HG03097 (cell line): ENCODE data around the gene ARL6IP4.

Source experiments
- ATAC-seq: cut with Tn5 transposase; IDR thresholded peaks from one replicate; pipeline ENCODE4 v1.9.1; 2021; ENCODE audit not compliant: unreplicated experiment, low FRiP score

The ARL6IP4 gene

DNA sequence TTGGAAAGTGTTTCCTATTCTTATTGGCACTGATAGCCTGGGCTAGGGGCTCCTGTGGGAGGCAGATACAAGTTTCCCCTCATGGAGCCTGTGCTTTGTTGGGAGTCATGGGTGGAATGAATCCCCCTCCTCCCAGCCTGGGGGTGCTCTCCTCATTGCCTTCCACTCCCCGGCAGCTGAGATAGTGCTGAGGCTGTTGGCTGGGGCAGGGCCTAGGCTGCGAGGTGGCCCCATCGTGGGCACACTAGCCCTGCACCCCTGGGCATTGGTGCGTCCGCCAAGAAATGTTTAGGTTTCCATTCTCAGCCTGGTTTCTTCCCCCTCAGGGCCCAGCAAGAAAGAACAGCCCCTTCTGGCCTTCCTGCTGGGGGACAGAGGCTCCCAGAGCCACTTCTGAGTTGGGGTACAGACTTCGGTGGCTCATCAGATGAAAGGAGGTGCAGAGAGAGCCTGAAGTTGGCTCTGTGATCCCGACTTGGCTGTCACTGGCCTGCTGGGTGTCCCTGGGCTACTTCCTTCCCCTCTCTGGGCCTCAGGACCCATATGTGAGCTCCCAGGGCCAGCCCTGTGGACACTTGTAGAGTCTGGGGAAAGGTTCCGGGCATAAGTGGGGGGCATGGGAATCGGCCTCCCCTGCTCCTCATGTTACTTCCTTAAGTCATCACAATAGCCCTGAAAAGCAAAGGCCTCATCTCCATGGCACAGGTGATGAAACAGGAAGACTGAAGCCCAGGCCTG, 2.7 kb upstream of the ARL6IP4 start:
- no peak for ATAC-seq

DNA sequence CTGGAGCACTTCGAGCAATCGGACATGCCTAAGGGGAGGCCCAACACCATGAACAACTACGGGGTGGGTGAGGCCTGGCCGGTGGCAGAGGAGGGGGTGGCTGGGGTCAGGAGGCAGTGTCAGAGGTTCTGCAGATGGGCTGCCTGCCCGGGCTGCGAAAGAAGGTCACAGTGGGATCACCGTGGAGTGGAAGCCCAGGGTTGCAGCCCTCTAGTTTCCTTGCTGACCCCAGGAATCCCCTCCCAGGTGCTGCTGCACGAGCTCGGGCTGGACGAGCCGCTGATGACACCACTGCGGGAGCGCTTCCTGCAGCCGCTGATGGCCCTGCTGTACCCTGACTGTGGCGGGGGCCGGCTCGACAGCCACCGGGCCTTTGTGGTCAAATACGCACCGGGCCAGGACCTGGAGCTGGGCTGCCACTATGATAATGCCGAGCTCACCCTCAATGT, 1.9 kb upstream of the ARL6IP4 start:
- no peak for ATAC-seq

- no peak for ATAC-seq
These were observed 1.2 kb upstream of the ARL6IP4 start for GRCh38 chr12:122979001-122979907.

GRCh38 chr12:122979908-122980182, 636 bp upstream of the ARL6IP4 start:
- ATAC-seq, result no peak

DNA sequence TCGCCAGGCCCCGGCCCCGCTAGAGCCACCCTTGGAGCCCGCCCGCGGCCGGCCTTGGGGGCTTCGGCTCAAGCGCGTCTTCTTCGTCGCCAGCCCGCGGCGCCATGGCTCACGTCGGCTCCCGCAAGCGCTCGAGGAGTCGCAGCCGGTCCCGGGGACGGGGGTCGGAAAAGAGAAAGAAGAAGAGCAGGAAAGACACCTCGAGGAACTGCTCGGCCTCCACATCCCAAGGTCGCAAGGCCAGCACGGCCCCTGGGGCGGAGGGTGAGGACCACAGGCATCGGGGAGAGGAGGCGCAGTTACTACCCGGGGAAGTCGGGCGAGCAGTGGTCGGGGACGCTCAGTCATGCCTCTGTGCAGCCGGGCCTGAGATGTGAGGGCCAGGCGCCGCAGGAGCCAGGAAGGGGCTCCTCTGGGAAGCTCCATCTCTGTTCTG, 573 bp downstream of the ARL6IP4 start:
- no peak for ATAC-seq

DNA sequence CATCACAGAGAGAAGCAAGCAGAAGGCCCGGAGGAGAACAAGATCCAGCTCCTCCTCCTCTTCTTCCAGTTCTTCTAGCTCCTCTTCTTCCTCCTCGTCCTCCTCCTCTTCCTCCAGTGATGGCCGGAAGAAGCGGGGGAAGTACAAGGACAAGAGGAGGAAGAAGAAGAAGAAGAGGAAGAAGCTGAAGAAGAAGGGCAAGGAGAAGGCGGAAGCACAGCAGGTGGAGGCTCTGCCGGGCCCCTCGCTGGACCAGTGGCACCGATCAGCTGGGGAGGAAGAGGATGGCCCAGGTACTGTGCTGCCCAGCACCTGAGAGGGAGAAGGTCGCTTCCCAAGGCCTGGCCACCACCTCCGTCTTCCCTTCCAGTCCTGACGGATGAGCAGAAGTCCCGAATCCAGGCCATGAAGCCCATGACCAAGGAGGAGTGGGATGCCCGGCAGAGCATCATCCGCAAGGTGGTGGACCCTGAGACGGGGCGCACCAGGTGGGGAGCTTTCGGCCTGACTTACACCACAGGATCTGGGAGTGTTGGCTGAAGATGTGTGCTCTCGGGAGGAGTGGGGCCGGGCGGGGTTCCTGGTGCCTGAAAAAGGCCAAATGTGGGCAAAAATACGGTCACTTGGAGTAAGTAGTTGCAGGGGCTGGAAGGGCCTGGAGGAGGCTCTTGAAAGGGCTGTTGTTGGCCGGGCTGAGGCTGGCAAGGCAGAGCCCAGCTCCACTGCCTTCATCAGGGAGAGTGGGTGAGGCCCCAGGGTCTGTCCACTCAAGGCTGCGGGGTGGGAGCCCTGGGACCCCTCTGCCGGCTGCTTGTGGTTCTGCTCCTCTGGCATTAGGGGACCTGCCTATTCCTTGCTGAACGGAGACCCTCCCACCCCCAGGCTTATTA, 1.4 kb downstream of the ARL6IP4 start:
- ATAC-seq, result no peak

- ATAC-seq, result no peak
These were observed 2.0 kb downstream of the ARL6IP4 start for GRCh38 chr12:122982477-122982815.

GRCh38 chr12:122982963-122983788, 2.7 kb downstream of the ARL6IP4 start:
- ATAC-seq, result no peak

DNA sequence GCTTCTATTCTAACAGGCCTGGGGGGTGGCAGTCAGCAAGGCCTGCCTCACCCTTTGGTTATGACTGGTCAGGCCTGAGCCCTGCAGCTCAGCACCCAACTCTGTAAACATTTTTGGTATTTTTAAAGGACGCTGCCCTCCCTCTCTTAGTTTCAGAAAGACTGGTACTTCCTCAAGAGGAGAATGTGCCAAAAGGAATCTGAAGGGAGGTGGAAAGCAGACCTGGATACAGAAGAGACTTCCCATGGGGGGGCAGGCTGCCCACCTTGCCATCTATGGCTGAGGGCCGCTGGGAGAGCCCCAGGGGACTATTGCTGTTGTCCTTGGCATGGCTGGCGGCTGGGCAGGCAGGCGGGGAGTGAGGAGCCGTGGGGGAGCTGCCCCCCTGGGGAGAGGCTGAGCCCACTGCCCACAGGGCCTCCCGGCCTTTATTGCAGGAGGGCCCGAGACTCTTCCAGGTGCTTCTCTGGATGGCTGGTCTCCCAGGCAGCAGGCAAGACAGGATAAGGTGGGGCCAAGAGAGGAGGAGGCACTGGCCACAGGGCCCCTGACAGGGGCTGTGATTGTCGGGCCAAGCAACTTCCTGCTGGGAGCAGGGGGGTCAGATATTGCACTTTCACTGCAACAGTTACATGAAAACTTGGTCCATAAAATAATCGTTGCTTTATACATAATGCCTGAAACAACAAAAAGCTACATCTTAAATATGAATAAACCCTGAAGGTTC, 3.5 kb downstream of the ARL6IP4 start:
- no peak for ATAC-seq

DNA sequence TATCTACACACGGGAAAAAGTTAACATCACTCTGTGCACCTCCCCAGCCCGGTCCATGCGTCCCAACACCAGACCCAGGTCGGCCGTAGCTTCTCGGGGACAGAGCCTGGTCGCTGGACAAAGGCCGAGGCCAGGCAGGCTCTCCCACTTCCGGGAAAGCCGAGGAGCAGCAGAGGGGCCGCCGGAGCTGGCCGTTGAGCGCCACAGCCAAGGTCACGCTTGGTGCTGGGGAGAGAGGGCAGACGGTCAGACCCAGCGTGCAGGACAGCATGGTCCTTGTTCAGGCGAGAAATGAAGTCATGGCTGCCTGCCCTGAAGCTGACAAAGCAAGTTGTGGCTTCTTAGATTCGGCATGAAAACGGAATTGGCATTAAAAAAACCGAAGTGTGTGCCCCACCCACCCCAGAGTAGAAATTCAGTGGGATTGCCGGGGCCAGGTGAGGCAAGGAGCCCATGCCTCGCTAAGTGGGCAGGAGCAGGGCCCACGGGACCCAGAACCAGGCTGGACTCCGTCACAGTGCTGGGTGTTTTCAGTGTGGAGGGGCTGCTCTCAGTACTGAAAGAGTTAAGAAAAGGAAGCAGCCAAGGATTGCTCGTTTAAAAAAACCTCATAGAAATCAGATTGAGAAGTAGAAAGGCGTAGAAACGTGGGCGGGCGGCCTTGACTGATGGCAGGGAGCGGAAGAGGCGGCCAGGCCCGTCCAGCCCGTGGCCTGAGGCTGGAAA, 4.3 kb downstream of the ARL6IP4 start:
- no peak for ATAC-seq

DNA sequence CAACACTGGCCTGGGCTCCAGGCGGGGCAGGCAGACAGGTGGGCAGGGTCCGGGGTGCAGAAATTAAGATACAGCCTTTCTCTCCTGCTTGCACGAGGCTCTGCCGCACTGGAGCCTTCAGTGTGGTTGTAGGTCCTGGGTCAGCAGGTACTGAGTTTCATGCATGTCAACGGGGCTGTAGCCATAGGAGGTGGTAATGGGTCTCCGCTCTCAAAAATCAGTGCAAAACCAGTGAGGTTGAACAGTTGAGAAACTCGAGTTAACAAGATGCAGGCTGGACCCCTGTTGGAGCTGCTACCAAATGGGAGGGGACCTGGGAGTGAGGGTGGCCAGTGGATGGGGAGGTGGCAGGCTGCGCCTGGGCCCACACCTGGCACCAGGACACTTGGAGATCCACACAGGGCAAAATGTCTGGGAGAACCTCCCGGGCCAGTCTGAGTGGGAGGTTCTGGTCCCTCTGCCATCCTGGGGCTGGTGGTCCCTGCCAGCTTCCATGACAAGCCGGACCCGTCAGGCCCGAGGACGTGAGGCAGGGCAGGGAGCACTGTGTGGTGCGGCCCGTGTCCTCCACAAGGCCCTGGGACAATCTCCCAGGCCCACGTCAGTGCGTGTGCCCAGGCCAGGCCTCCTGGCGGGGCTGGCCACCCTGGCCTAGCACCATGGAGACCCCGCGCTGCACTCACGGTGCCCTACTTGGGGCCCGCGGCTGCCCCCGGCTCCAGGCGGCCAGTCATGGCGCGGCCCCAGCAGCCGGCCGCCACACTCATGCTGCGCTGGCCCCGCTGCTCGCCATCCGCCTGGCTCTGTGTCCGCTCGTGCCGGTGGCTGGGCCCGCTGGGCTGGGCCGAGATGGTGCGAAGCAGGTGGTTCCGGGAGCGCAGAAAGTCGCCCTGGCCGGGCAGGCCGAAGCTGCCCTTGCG, 5.1 kb downstream of the ARL6IP4 start:
- no peak for ATAC-seq

DNA sequence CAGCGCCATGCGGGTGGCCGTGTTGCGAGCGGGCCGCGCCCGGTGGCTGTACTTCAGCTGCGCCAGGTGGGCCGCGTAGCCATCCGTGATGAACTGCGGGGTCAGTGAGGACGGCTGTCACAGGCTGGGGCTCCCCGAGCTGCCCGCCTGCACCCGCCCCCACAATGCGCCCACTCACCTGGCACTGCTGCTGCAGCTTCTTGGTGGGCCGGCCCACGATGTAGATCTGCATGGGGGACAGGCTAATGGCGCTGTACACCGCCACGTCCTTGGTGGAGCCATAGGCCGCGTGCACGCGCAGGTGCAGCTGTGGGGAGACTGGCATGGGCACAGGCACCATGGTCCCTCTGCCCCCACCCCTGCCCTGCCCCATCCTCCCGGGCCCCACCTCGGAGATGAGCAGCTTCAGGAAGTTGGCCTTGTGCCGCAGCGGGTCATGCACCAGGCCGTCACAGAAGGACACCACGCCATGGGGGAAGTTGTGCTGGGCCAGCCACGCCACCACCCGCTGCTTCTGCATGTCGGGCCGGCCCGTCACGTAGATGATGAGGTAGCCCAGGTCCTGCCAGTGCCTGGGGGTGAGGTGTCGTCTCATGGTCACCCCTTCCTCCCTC, 5.9 kb downstream of the ARL6IP4 start:
- ATAC-seq, result no peak

DNA sequence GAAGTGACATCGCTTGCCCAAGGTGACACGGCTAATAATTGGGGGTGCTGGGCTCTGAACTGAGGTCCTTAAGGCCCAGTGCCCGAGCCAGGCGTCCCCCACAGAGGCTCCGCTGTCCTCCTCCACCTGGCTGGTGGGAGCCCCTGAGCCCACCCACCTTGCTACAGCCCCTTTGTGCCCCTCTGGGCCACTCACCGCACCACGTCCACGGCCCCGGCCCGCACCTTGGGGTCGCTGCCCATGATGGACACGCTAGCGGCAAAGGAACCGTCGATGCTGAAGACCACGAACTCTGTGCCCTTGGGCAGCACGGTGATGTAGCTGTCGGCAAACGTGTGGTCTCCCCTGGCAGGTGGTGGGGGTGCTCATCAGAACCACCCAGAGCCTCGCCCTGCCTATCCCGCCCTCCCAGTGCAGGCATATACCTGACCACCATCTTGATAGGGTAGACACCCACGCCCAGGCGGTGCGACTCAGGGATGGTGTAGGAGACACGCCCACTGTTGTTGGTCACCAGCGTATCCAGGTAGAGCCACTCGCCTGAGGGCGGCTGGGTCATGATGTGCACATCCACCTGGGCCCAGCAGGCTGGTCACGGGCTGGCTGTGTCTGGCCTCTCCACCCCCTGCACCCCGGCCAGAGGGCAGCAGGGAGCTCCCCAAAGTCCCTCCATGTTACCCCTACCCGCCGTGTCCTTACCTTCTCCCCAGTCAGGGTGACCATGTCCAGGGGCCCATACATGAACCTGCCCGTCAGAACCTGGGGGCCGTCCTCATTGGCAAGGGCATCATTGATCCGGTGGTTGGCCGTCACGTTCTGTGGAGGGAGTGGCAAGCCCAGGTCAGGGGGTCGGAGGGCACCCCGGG, 6.8 kb downstream of the ARL6IP4 start:
- no peak for ATAC-seq

GRCh38 chr12:122988036-122988435, 7.6 kb downstream of the ARL6IP4 start:
- ATAC-seq, result no peak

GRCh38 chr12:122988612-122989212, 8.2 kb downstream of the ARL6IP4 start:
- no peak for ATAC-seq

DNA sequence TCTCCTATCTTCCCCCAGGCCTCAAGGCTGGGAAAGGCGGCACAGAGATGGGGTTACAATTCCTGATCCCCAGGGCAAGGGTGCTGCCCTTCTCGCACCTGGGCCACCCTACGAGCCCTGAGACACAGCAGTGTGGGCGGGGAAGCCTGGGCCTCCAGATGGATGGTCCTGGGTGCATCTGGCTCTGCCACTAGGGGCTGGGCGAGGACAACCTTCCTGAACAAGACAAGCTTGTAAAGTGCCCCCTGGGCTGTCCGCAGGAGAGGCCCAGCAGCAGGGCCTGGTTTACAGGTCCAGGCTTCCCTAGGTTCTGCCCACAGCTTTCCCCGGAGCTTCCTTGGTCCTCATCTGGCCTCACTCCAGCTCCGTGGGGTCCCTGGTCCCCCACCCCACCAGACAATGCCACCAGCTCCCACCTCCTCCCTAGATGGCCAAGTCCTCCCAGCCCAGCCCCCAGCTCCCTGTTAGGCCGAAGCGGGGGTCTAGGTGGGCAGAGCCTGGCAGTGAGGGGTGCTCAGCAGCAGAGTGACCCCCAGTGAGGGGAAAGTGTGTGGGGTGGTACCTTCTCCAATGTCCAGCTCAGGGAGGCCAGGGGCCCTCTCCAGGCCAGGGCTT, 8.9 kb downstream of the ARL6IP4 start:
- no peak for ATAC-seq
